ENCODE measurements around the gene TMEM131.
A peak's percentile ranks its signal among the peaks of the same experiment; 100 is the strongest.

TMEM131 gene

DNA sequence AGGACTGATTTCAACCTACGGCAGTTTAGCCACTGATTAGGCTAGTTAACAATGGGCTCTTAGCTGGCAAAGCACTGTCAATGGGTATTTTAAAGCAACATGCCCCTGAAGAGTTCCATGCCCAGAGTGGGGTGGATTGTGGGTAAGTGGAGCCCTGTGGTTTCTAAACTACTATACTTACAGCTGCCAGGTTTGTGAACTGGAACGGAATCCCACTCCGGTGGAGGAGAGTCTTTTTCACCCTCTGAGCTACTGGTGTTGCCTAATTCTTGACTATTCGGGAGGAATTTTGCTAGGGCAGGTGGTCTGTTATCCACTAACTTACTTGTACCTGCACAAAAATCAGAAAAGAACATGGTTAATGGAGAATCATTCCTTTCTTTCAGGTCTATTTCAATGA is 229.8 kb downstream of the TMEM131 start:
- DNase-seq (ENCODE audit: low read depth in 1 of 2, low spot score in 1 of 2), result no peak

DNA sequence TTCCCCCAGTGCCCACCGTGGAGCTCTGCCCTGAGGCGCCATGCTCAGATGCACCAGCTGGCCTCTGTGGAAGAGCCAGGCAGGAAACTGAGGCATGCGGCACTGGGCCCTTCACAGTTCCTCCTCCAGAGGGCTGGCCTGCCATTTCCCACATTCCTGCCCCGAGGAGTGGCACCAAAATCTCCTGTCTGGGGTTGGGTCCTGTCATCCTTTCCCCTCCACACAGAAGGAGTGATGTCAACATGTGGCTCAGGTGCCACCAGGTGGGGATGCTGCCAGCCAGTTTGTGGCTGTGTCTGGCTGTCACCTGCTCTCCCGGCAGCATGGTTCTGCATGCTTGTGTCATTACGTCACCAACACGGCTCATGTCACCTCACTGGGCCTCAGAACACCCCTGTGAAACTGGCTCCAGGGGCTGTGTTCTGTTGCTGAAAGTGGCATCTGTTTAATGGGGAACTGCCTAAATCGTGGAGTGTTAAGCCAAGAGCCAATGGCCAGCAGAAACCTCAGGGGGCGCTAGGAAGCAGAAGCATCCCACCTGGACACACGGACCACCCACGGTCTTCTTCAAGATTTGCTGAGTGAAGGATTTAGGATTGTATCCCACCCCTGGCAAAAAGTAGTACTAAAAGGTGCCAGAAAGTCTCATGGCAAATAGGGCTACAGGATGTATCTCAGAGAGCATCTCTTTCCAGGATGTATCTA is 231.0 kb downstream of the TMEM131 start:
- no peak for DNase-seq (ENCODE audit: low read depth in 1 of 2, low spot score in 1 of 2)

DNA sequence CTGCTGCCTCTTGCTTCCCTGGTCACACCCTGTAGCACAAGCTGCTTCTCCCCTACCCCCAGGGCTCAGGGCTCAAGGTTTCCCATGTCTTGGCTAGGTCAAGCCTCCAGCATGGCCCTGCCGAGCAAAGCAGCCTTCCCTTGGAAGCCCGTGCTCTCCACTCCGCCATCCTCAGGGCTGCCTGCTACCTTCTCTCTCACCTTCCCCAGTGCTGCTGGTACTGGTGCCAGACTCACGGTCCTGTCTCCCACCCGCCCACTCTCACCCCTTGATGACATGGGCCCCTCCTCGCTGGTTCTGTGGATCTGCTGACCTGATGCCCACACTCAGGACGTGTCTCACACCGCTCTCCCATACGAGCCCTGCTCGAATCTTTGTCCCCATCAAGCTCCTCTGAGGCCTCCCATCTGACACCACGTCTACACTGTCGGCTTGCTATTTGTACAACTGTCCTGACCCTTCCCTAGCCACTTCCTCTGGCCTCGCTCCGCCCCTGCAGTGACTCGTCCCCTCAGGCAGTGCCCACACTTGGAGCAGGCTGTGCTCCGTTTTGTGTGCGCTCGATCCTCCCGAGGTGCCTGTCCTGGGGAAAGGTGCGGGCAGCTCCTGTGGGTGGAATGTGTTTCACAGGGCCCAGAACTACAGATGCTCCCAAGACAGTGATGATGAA is 232.4 kb downstream of the TMEM131 start:
- no peak for DNase-seq (ENCODE audit: low read depth in 1 of 2, low spot score in 1 of 2)

GRCh38 chr2:97761192-97761591 is 234.6 kb downstream of the TMEM131 start:
- peak; percentile 17 to 22 for DNase-seq (ENCODE audit: low read depth in 1 of 2, low spot score in 1 of 2)

GRCh38 chr2:97760480-97761049 is 235.2 kb downstream of the TMEM131 start:
- DNase-seq (ENCODE audit: low read depth in 1 of 2, low spot score in 1 of 2), result no peak

DNA sequence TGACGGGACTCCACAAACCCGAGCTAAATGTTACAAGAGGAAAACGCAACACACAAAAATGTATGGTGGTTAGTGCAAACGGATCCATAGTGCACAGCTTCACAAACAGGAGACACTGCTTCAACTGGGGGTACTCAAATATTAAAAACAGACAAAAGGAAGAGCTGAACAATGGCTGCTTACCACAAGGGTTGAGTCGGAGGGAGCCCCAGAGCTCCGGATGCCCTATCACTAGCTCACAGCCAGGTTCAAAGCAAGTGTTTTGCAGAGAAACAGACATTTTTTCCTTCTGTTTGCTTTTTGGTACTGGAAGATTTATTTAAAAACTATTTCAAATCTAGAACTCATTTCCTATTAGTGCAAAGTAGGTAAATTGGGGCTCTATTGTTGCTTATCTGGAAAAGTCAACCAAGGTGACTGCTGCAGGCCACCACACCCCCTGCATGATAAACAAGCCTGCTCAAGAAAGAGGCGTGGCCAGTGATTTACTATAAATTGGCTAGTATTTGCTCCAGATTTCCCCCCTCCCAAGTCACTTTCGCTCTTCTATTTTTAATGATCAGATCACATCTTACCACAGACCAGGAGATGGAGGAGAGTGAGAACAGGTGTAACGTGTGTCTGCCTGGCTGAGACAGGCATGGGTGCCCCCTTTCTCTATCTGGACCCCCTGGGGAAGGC is 235.9 kb downstream of the TMEM131 start:
- DNase-seq (ENCODE audit: low read depth in 1 of 2, low spot score in 1 of 2), result no peak

DNA sequence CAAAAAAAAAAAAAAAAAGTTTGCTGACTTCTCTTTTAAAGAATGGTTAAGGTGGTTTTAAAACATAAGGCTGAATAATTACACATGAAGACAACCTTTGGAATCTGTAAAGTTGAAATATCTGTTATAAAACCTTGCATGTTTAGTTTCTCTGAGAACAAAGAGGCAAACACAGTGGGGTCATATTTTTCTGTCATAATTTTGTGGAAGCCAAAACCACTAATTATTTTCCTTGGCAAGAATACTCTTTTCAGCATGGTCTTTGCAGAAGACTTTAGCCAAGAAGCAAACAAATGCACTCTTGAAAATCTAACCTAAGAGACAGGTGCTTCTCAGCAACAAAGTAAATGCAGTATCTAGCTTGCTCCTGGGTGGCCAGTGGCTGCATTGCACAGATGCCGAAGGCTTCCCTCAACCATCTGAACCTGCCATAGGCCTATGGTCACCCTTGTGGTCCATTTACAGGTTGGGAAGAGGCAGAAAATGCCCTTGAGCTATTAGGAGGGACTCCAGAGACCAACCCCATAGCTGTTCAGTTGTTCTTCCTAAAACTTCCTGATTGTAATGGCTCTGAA is 237.5 kb downstream of the TMEM131 start:
- DNase-seq (ENCODE audit: low read depth in 1 of 2, low spot score in 1 of 2), result no peak

DNA sequence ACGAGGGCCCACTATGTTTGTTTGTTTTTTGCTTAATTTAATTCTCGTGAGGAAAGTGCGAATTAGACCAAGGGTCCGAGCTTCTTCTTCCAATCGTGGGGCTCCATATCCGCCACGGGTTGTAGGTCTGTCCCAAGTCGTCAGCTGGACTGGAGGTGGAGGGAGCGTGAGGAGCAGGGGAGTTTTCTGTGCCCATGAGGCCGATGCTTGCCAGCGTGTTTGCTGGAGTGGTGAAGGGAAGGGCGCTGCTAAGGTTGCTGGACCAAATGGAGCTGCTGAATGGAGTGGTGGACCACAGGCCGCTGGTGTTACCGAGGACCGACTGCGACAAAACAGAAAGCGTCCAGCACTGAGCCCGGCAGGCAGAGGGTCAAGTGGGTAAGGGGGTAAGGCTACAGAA is 238.7 kb downstream of the TMEM131 start:
- no peak for DNase-seq (ENCODE audit: low read depth in 1 of 2, low spot score in 1 of 2)

DNA sequence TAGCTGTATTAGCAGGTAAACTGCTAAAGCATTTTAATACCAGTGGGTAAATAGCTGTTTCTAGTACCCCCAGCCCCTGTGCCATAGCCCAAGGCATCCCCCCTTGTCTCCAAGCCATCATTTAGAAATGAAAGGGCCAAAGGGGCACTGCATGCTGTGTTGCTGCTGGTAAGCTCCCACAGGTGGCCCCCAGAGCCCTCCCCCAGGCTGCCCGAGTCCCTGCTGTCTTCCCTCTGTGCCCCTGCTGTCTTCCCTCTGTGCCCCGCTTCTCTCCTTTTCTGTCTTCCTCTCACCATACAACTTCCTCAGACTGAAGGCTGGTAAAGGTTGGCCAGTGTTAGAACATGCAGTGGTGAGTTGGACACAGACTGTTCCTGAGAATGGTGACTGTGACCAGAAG is 240.3 kb downstream of the TMEM131 start:
- DNase-seq (ENCODE audit: low read depth in 1 of 2, low spot score in 1 of 2), result no peak

DNA sequence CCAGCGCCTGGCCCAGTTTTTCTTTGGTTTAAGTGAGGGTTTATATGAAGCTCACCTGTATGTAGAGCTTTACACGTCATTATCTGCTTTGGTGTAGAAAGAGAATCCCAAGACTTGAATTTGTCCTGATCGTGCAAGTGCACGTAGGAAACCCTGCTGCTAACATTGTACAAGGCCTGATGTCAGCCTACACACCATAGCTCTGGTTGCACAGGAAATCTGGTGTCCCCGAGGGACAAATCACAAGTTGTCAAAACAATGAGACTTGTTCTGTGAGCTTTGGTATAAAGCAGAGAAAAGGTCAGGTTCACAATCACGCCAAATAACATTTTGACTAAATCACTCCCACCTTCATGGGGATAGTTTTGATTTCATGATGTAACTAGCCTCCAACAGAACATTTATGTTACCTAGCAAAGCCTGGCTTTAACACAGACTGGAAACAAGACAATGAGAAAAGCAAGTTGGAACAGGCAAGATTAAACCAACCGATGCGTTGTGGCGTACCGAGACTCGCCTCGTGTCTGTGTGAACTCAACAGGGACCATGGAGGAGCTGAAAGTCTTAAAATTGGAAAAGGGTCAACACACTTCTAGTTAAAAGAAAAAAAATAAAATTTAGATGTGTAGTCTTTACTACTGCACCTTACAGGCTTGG is 240.9 kb downstream of the TMEM131 start:
- DNase-seq (ENCODE audit: low read depth in 1 of 2, low spot score in 1 of 2), result no peak

- DNase-seq (ENCODE audit: low read depth in 1 of 2, low spot score in 1 of 2), result no peak
Measured at GRCh38 chr2:97752342-97753334, 243.1 kb downstream of the TMEM131 start.

GRCh38 chr2:97751752-97752151 is 244.0 kb downstream of the TMEM131 start:
- no peak for DNase-seq (ENCODE audit: low read depth in 1 of 2, low spot score in 1 of 2)

DNA sequence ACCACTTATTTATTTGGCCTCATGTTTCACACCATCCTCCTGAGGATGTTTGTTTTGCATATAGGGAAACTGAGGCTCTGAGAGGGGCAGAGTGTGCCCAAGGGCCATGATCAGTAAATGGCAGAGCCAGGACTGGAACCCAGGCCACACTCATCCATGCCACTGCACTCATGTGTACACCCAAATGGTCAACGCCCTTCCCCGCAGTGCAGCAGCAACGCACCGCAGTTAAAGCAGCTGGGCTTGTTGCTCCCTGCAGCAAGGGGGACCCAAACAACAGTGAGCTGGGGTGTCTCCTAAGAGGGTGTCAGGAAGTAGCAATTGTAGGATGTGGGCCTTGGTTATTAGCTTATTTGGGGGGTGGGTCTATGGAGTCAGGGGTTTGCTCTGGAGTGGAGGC is 245.7 kb downstream of the TMEM131 start:
- DNase-seq (ENCODE audit: low read depth in 1 of 2, low spot score in 1 of 2), result no peak

- DNase-seq (ENCODE audit: low read depth in 1 of 2, low spot score in 1 of 2), result no peak
Measured at GRCh38 chr2:97749581-97749980, 246.2 kb downstream of the TMEM131 start.

- no peak for DNase-seq (ENCODE audit: low read depth in 1 of 2, low spot score in 1 of 2)
Measured at GRCh38 chr2:97747716-97748115, 248.0 kb downstream of the TMEM131 start.

DNA sequence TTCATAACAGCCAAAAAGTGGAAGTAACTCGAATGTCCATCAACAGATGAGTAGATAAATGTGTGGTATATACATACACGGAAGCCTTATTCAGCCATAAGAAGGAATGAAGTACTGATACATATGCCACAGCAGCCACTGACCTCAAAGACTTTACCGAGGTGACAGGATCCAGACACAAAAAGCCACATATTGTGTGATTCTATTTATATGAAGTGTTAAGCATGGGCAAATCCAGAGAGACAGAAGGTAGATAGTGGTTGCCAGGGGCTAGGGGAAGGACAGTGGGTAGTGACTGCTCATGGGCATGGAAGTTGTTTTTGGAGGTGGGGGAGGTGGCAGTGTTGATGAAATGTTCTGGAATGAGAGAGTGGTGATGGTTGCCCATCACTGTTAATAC is 248.5 kb downstream of the TMEM131 start:
- DNase-seq (ENCODE audit: low read depth in 1 of 2, low spot score in 1 of 2), result no peak

GRCh38 chr2:97745474-97746174 is 250.1 kb downstream of the TMEM131 start:
- DNase-seq (ENCODE audit: low read depth in 1 of 2, low spot score in 1 of 2), result peak in 1 of 2 donors; percentile 31

- no peak for DNase-seq (ENCODE audit: low read depth in 1 of 2, low spot score in 1 of 2)
Measured at GRCh38 chr2:97743913-97744312, 251.8 kb downstream of the TMEM131 start.

DNA sequence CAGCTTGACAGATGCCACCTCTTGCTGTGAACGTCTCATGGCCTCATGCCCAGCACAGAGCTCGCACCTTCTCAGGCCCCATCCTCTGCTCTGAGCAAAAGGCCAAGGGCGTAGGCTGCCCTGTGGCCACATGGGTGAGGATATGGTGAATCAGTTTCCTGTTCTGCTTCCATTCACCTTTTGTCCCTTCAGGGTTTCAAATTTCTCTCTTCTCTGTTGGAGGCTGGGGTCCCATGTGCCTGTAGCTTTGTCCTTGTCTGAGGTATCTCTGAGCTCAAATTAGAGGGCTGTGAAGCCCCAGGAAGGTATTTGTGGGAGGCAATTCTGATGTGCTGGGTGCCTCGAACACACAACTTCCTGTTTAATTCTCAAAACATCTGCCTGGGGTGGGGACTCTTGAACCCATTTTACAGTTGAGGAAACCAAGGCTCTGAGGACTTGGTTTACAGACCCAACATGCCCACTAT is 253.3 kb downstream of the TMEM131 start:
- DNase-seq (ENCODE audit: low read depth in 1 of 2, low spot score in 1 of 2), result no peak

Measured in activated T-helper 1 cell treated with anti-CD3 and anti-CD28 coated beads, Interleukin-2, amount 50 U/mL, for 16 hours (primary cell).